Activated T-cell treated with anti-CD3 and anti-CD28 coated beads, Interleukin-2, amount 50 U/mL, for 4 hours (primary cell): ENCODE measurements around the gene SH2D7. TPM values are rescaled to one million over a fixed set of nuclear protein-coding genes. Genes with fewer than 3 reads are reported as not detected.

Source experiments
- ATAC-seq, 2 donors: fragments of 200-7000 bp; cut with Tn5 transposase; one replicate each; pipeline ENCODE4 v1.10.0; 2021
- DNase-seq: peaks from one replicate; pipeline ENCODE4 v3.0.0-alpha.2; 2020
- H3K27me3 Mint-ChIP-seq: one replicate; pipeline ENCODE4 v1.8.0; 2021; ENCODE audit warnings: low read depth, mixed read lengths
- H3K36me3 Mint-ChIP-seq: one replicate; pipeline ENCODE4 v1.8.0; 2022; ENCODE audit warnings: mixed read lengths; ENCODE audit not compliant: insufficient read depth
- H3K4me1 Mint-ChIP-seq: one replicate; pipeline ENCODE4 v1.8.0; 2021; ENCODE audit warnings: low read depth, mixed read lengths
- H3K4me3 Mint-ChIP-seq: one replicate; pipeline ENCODE4 v1.8.0; 2021; ENCODE audit warnings: mild to moderate bottlenecking, moderate library complexity, mixed read lengths
- H3K9me3 Mint-ChIP-seq: one replicate; pipeline ENCODE4 v1.8.0; 2021; ENCODE audit warnings: mixed read lengths
- total RNA-seq, 3 donors: library from RNA; stranded (reverse); gene quantifications; one replicate each; pipeline ENCODE4 v1.2.1, GENCODE V29; 2021

The SH2D7 gene
- total RNA-seq, 3 donors from 2014 or later, result not detected

DNA sequence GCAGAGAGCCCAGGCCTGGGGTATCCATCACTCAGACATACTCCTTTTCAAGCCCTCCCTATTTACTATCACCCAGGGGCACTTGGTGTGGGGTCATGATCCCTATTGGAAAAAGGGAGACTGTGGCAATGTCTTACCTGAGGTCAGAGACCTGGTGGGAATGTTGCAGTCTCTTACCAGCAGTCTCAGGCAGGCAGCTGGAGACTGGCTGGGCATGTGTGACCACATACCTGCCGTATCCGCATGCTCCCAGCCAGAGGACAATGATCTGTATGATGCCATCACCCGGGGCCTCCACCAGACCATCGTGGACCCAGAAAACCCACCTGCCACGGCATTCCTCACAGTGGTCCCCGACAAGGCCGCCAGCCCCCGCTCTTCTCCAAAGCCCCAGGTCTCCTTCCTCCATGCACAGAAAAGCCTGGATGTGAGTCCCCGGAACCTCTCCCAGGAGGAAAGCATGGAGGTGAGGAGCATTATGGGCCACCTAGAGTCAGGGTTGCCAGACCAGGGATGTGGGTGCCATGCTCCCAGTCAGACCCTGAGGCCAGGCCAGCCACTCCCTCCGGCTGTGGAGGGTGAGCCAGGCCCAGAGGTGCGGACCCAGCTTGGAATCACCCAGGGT is 5.9 kb downstream of the SH2D7 start:
- no peaks in the 10 kb centered on the region for H3K27me3 Mint-ChIP-seq
- ATAC-seq, result no peak
- peaks cover 9% of the 10 kb centered on the region for H3K4me1 Mint-ChIP-seq
- no peaks in the 10 kb centered on the region for H3K9me3 Mint-ChIP-seq
- DNase-seq, result no peak
- no peaks in the 10 kb centered on the region for H3K36me3 Mint-ChIP-seq
- H3K4me3 Mint-ChIP-seq, result no peak overlapping the region

DNA sequence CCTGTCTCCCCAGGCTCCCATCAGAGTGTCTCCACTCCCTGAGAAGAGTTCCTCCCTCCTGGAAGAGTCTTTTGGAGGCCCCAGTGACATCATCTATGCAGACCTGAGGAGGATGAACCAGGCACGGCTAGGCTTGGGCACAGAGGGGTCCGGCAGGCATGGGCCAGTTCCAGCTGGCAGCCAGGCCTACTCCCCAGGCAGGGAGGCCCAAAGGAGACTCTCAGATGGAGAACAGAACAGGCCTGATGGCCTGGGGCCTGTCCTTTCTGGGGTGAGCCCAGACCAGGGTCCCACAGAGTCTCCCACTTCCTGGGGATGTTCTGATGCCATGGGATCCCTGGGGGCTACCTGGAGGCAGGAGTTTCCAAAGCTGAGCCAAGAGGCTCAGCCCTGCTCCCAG is 8.5 kb downstream of the SH2D7 start:
- Mint-ChIP-seq H3K9me3 (no peaks in the 10 kb centered on the region), H3K27me3 (no peaks in the 10 kb centered on the region), H3K4me3 (no peak overlapping the region), H3K36me3 (no peaks in the 10 kb centered on the region), H3K4me1 (peaks cover 36% of the 10 kb centered on the region)
- DNase-seq (no peak), ATAC-seq (no peak)

DNA sequence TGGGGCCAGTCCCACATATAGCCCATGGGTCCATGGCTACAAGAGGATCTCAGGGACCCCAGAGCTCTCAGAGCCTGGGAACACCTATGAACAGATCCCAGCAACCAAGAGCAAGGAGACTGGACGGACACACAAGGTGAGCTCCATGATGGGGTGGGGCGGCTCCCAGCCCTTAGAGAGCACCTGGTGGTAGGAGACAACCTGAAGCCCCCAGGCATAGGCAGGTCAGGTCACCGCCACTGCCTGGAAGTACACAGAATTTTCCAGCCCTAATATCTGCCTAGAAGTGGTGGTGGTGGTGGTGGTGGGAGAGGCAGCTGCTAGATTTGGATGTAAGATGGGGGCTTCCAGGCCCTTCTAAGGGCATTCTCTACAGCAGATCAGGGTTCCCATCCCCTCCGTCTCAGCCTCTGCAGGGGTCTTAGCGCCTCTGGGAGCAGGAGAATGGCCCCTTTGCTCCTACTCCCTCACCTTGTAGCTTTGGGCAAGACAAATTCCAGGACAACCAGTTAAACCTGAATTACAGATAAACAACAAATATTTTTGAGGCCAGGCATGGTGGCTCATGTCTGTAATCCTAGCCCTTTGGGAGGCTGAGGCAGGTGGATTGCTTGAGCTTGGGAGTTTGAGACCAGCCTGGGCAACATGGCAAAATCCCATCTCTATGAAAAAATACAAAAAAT is 9.2 kb downstream of the SH2D7 start:
- Mint-ChIP-seq H3K9me3 (no peaks in the 10 kb centered on the region), H3K4me3 (no peak overlapping the region), H3K4me1 (peaks cover 43% of the 10 kb centered on the region), H3K36me3 (no peaks in the 10 kb centered on the region), H3K27me3 (no peaks in the 10 kb centered on the region)
- DNase-seq (no peak), ATAC-seq (no peak)

DNA sequence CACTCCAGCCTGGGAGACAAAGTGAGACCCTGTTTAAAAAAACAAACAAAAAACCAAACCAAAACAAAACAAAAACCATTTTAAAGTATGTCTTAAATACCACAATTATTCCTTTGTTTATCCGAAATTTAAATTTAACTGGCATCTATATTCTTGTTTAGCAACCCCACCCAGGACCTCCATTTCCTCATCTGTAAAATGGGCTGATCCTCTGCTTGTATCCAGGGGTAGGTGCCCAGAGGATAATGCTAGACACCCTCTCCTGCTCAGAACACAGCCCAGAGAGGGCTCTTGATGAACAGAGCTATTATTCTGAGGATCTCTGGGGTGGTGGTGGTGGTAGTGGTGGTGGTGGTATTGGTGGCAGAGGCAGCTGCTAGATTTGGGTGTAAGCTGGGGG is 9.8 kb downstream of the SH2D7 start:
- Mint-ChIP-seq H3K9me3 (no peaks in the 10 kb centered on the region), H3K36me3 (no peaks in the 10 kb centered on the region), H3K27me3 (no peaks in the 10 kb centered on the region), H3K4me3 (no peak overlapping the region), H3K4me1 (peaks cover 44% of the 10 kb centered on the region)
- DNase-seq (no peak), ATAC-seq (no peak)

DNA sequence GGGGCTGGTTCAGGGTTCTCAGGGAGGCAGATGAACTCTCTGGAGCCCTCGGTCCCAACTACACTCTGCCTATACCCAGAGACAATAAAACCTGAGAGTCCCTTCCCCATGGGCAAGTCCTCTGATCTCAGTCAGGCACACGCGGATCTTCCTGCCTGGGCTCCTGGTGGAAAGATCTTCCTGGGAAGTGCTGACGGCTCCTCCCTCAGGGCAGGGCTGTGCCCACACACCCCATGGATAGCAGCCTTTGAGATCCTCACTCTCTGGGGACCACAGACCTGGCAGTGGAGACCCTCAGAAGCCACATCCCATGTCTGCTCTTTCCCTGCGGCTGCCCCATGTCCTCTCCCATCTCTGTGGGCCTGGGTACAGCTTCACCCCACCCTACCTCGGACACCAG is 10.4 kb downstream of the SH2D7 start:
- no peaks in the 10 kb centered on the region for H3K36me3 Mint-ChIP-seq
- H3K4me1 Mint-ChIP-seq, result peaks cover 44% of the 10 kb centered on the region
- no peaks in the 10 kb centered on the region for H3K9me3 Mint-ChIP-seq
- DNase-seq (no peak), ATAC-seq (no peak)
- no peaks in the 10 kb centered on the region for H3K27me3 Mint-ChIP-seq
- H3K4me3 Mint-ChIP-seq, result no peak overlapping the region

DNA sequence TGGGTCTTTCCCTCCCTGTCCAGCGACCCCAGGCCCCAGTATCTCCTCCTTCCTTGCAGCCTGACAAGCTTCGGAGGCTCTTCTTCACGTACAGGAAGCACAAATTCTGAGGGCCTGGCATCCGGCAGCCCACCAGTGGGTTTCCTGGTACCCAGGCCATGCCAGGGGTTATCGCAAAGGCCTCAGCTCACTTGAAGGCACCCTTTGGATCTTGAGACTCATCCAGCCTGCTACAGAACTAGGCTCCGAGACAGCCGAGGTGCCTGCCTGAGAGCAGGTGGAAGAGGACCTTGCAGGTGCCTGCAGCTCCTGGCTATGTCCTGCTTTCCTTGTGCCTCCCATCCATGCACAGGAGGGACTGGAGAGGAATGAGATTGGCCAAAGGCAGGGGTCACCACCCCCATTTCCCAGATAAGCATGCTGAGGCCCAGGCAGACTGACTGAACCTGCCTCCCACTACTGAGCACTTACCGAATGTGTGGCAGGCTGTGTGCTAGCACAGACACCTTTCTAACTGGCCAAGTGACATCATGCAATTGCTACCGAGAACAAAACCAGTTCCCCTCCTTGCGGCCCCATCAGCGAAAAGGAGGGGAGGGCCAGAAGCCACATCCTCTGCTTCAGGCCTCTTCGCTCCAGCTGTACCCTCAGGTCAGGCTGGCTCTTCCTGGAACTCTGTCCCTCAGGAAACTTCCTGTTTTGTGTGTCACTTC is 11.2 kb downstream of the SH2D7 start:
- ATAC-seq (peak; percentile 78), DNase-seq (peak; percentile 34)
- Mint-ChIP-seq H3K9me3 (no peaks in the 10 kb centered on the region), H3K4me1 (peaks cover 44% of the 10 kb centered on the region), H3K4me3 (no peak overlapping the region), H3K36me3 (no peaks in the 10 kb centered on the region), H3K27me3 (no peaks in the 10 kb centered on the region)

DNA sequence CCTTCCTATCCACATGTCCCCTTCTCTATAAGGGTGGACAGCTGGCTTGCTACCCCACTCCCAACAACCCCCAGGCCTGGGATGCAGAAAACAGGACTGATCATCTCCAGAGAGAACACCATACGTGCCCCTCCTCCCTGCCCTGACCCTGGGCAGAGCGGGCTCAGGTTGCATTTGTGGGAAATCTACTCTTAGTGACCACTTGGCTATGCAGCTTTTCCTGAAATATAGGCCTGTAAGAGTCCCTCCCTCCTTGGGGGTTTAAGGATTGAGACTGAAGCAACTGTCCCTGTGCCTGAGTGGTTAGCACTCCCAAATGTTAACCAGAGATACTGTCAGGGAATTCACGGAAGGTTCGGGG is 11.7 kb downstream of the SH2D7 start:
- Mint-ChIP-seq H3K4me3 (no peak overlapping the region), H3K9me3 (no peaks in the 10 kb centered on the region), H3K4me1 (peaks cover 44% of the 10 kb centered on the region), H3K27me3 (no peaks in the 10 kb centered on the region), H3K36me3 (no peaks in the 10 kb centered on the region)
- DNase-seq (no peak), ATAC-seq (peak in 1 of 2 donors; percentile 8)

DNA sequence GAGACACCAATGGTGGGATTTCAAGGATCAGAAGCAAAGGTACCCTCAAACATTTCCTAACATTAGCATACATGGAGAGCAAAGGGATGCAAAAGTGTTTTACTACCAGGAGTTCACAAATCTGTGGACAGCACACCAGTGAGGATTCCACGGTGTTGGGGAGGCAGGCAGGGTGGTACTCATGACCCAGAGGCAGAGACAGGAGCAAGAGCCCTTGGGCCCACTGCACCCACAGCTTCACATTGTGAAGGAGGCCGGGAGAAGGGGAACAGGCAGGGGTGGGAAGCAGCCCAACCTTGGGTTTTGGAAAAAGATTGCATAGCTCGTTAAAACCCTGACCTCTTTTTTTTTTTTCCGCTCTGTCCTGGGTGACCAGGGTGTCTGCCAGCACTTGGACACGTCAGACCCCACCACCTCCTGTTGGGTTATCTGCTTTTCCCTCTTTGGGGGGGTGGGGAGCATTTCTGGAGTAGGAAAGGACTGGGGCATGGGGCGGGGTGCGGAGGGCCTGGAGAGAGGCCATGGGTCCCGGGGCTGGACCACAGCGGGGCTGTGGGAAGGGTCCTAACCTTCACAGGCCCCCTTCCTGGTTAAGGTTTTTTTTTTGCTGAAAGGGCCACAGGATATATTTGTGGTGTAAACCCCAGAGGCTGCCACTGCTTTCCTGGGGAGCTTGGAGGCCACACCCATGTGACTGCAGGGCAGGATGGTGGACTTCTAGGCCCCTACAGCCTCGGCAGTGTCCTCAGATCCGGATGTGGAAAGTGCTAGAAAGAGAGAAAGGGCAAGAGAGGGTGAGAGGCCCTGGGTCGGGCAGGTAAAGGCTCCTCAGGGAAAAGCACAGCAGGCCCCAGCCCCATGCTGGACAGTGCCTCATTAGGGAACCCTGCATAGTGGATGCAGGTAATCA is 12.5 kb downstream of the SH2D7 start:
- Mint-ChIP-seq H3K4me1 (peaks cover 44% of the 10 kb centered on the region), H3K36me3 (no peaks in the 10 kb centered on the region), H3K27me3 (no peaks in the 10 kb centered on the region), H3K9me3 (no peaks in the 10 kb centered on the region), H3K4me3 (no peak overlapping the region)
- DNase-seq (no peak), ATAC-seq (no peak)

DNA sequence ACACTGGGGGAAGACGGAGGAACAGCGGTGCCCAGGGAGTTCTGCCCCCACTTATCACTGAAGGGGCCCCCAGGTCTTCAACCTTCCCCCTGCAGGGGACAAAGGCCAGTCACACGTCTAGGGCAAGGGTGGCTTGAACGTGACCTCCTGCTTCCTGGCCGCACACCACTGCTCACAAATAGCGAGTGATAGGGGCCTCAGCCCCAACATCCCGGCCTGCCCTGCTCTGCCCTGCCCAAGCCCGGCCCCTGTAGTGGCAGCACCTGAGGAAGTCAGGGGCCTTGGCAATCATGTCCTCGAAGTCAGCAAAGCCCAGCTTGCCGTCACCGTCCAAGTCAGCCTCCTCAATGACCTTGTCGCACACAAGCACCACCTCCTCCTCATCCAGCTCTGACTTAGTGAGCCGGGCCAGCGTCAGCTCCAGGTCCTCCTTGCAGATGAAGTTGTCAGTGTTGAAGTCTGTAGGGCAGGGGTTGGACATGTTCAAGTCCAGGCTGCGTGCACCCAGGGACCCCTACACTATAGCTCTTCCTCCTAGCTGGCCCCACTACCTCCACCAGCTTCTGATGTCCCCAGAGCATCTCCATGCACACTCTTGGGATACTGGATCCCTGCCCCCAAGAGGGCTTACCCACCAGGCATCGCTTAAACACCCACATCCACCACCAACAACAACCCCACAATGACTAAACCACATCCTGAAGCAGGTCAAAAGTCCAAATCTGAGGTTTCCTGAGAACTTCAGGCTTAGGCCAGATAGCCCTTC is 13.3 kb downstream of the SH2D7 start:
- Mint-ChIP-seq H3K36me3 (no peaks in the 10 kb centered on the region), H3K4me1 (peaks cover 44% of the 10 kb centered on the region), H3K27me3 (no peaks in the 10 kb centered on the region), H3K9me3 (no peaks in the 10 kb centered on the region), H3K4me3 (no peak overlapping the region)
- ATAC-seq, result no peak
- DNase-seq, result no peak

DNA sequence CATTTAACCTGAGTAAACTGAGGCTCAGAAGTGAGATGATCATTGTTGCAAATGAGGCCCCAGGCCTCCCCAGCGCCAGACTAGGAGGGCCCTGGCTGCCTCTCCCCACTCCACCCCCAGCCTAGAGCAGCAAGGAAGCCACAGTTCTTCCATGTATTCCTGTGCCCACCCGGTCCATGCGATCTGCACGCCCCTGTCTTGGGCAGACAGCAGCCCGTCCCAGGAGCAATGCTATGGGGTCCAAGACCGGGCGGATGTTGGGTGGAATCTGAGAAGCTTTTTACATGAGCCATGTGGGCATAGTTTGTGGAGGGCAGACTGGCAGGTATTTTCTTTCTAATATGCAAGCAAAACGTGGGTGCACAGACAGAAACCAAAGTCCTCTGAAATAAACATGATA is 15.1 kb downstream of the SH2D7 start:
- Mint-ChIP-seq H3K9me3 (no peaks in the 10 kb centered on the region), H3K4me1 (peaks cover 42% of the 10 kb centered on the region), H3K27me3 (no peaks in the 10 kb centered on the region), H3K4me3 (no peak overlapping the region), H3K36me3 (no peaks in the 10 kb centered on the region)
- ATAC-seq (no peak), DNase-seq (no peak)

DNA sequence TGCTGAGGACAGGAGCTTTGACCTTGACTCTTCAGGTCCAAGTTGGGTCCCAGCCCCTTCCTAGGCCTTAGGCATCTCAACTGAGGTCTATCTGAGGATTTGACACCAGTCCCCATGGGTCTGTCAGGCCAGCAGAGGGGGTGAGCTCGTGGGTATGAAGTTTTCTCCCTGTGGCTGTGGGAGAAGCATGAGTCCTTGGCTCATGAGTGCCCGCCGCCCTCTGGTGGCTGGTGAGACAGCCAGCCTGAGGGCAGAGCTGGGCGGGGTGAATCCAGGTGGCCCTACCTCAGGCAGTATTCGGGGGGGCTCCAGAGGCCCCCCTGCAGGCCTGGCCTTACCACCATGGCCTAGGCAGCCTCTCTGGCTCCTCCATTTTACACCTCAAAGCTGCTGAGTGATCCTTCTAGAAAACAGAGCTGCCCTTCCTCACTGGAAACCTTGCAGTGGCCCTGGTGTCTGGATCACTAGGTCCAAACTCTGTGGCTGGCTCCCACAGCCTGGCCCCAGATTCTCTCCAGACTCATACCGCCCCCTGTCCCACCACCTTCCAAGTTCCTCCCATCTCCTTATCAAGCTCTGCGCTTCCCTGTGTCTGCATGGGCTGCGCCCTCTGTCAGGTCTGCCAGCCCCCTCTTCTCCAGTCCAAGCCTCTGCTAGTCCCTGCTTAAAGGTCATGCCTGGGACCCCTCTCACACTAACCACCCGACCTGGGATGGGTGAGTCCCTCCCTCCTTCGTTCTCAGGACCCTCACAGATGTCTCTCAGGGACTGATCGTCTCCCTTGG is 16.1 kb downstream of the SH2D7 start:
- no peaks in the 10 kb centered on the region for H3K9me3 Mint-ChIP-seq
- no peaks in the 10 kb centered on the region for H3K36me3 Mint-ChIP-seq
- peaks cover 32% of the 10 kb centered on the region for H3K4me1 Mint-ChIP-seq
- DNase-seq (peak; percentile 84), ATAC-seq (peak; percentile 82 to 83)
- H3K27me3 Mint-ChIP-seq, result no peaks in the 10 kb centered on the region
- H3K4me3 Mint-ChIP-seq, result no peak overlapping the region

DNA sequence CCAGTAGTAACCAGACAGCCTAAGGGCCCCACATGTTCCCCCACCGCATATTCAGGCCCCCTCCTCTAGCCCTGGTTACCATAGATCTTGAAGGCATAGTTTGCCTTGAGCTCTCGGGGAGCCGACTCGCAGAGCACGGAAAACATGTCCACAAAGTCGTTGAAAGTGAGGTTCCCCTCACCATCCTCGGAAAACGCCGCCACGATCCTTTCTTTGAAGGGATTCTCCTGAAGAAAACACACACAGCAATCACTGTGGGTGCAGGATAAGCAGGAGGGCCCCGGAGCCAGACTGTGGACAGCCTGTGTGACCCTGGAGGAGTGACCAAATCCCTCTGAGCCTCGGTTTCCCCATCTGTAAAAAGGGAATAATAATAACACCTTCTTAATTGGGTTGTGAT is 16.8 kb downstream of the SH2D7 start:
- Mint-ChIP-seq H3K4me1 (peaks cover 25% of the 10 kb centered on the region), H3K9me3 (no peaks in the 10 kb centered on the region), H3K27me3 (no peaks in the 10 kb centered on the region), H3K36me3 (no peaks in the 10 kb centered on the region), H3K4me3 (no peak overlapping the region)
- no peak for ATAC-seq
- DNase-seq, result no peak

DNA sequence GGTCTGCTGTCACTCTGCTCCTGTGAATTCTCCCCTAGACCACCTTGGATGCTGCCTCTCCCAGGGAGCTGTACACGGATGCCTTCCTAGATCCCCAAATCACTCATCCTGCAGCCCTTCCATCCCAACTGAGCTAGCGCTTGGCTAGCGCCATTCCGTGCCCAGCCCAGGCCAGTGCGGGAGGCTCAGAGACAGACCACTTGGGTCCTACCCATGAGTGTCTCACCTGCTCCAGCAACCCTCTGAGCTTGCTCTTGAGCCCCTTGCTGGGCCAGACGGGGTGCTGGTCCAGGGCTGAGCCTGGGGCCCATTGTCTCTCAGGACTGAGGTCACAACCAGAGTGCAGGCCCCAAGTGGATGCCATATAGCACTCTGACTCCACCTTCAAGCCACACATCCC is 17.7 kb downstream of the SH2D7 start:
- H3K4me3 Mint-ChIP-seq, result no peak overlapping the region
- peaks cover 16% of the 10 kb centered on the region for H3K4me1 Mint-ChIP-seq
- ATAC-seq, result no peak
- H3K36me3 Mint-ChIP-seq, result no peaks in the 10 kb centered on the region
- no peaks in the 10 kb centered on the region for H3K9me3 Mint-ChIP-seq
- no peaks in the 10 kb centered on the region for H3K27me3 Mint-ChIP-seq
- DNase-seq, result no peak
